ENCODE data around the gene GALNT12.

Gene GALNT12

DNA sequence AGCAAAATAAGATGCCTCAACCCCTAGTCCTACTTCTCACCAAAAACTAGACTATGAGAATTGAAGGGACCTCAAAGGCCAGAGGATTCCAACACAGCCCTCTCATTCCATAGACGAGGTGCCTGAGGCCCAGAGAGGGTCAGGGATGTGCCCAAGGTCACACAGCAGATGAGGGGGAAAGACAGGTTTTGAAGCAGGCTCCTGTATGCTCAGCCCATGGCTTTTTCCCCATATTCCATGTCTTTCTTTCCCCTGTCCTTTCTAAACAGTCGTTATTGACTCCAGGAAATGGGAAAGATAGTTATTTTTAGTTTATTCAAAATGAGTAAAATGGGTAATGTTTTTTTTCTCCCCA lies 75.1 kb downstream of the GALNT12 start:
- H3K27me3 ChIP-seq (replicated peaks in 2 of 5; ENCODE audit: control insufficient read depth in 4 of 5, insufficient read depth in 5 of 5, low read length in 4 of 5): peaks cover 0 to 3% (median 0%) of the 10 kb centered on the region in 5 experiments
- DNase-seq: no peak
- ChIA-PET POLR2A (no interaction called here), CTCF (no interaction called here)
- H3K4me3 ChIP-seq (ENCODE audit: control insufficient read depth in 1 of 7, extremely low read depth in 1 of 7, insufficient read depth in 4 of 7, low read depth in 2 of 7, low read length in 6 of 7): no peak overlapping the region
- H3K36me3 ChIP-seq (ENCODE audit: control insufficient read depth in 4 of 4, insufficient read depth in 4 of 4, low read length in 3 of 4): no peaks in the 10 kb centered on the region
- H3K27ac ChIP-seq (ENCODE audit: insufficient read depth in 1 of 2, low read depth in 1 of 2, low read length in 2 of 2, poor library complexity in 1 of 2, severe bottlenecking in 2 of 2): no peak overlapping the region
- peaks cover 0 to 9% (median 0%) of the 10 kb centered on the region in 4 experiments for H3K4me1 ChIP-seq (ENCODE audit: control extremely low read depth in 1 of 4, control insufficient read depth in 4 of 4, insufficient read depth in 4 of 4, low read length in 3 of 4)
- WGBS (ENCODE audit: insufficient coverage): no CpG with 5 or more reads among the region's 2 CpGs
- no peaks in the 10 kb centered on the region for H3K9me3 ChIP-seq (ENCODE audit: control extremely low read depth in 1 of 5, control insufficient read depth in 4 of 5, insufficient read depth in 2 of 5, low read depth in 1 of 5, low read length in 4 of 5)

DNA sequence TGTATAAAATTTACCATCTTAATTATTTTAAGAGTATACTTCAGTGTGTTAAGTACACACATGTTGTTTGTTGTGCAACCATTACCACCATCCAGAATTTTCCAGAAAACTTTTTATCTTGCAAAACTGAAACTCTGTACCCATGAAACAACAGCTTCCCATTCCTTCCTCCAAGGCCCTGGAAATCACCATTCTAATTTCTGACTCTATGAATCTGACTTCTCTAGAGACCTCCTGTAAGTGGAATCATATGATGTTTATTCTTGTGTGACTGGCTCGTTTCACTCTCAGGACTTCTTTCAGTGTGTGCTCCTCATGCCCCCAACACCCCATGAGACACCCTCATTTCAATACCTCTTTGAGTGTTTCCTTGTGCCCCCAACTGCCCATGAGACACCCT lies 75.8 kb downstream of the GALNT12 start:
- CTCF ChIA-PET: no interaction called here
- H3K27me3 ChIP-seq (replicated peaks in 2 of 5; ENCODE audit: control insufficient read depth in 4 of 5, insufficient read depth in 5 of 5, low read length in 4 of 5): peaks cover 0 to 3% (median 0%) of the 10 kb centered on the region in 5 experiments
- POLR2A ChIA-PET: no interaction called here

DNA sequence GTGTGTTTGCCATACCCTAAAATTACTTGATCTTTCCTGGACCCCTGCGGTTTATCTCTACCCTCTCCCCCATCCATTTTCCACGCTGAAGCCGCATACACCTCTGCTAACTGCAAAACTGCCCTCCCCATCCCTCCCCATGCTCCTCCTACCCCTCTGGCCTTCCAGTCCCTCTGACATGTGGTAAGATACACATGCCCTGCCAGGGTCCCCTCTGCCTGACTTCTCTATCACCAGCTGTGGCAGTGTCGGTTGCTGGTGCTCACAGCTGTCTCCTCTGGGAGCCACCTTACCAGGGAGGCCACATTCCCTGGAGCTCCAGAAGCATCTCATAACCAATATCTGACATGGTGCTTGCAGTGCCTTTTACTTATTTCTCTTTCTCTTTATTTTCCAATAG lies 77.4 kb downstream of the GALNT12 start:
- Histone ChIP-seq H3K36me3 (ENCODE audit: control insufficient read depth in 4 of 4, insufficient read depth in 4 of 4, low read length in 3 of 4) (no peaks in the 10 kb centered on the region), H3K27ac (ENCODE audit: insufficient read depth in 1 of 2, low read depth in 1 of 2, low read length in 2 of 2, poor library complexity in 1 of 2, severe bottlenecking in 2 of 2) (no peak overlapping the region), H3K9me3 (ENCODE audit: control extremely low read depth in 1 of 5, control insufficient read depth in 4 of 5, insufficient read depth in 2 of 5, low read depth in 1 of 5, low read length in 4 of 5) (peaks cover 0 to 3% (median 0%) of the 10 kb centered on the region in 5 experiments), H3K27me3 (replicated peaks in 2 of 5; ENCODE audit: control insufficient read depth in 4 of 5, insufficient read depth in 5 of 5, low read length in 4 of 5) (peaks cover 0 to 6% (median 0%) of the 10 kb centered on the region in 5 experiments), H3K4me3 (ENCODE audit: control insufficient read depth in 1 of 7, extremely low read depth in 1 of 7, insufficient read depth in 4 of 7, low read depth in 2 of 7, low read length in 6 of 7) (no peak overlapping the region), H3K4me1 (ENCODE audit: control extremely low read depth in 1 of 4, control insufficient read depth in 4 of 4, insufficient read depth in 4 of 4, low read length in 3 of 4) (peaks cover 0 to 9% (median 0%) of the 10 kb centered on the region in 4 experiments)
- DNase-seq: no peak
- POLR2A ChIA-PET: no interaction called here
- WGBS (ENCODE audit: insufficient coverage): 97% methylated on average over 4 of the region's 4 CpGs
- CTCF ChIA-PET: no interaction called here

More for the DNA sequence above, 75.8 kb downstream of the GALNT12 start:
- DNase-seq: no peak
- no peaks in the 10 kb centered on the region for H3K36me3 ChIP-seq (ENCODE audit: control insufficient read depth in 4 of 4, insufficient read depth in 4 of 4, low read length in 3 of 4)
- no peak overlapping the region for H3K27ac ChIP-seq (ENCODE audit: insufficient read depth in 1 of 2, low read depth in 1 of 2, low read length in 2 of 2, poor library complexity in 1 of 2, severe bottlenecking in 2 of 2)
- H3K4me3 ChIP-seq (ENCODE audit: control insufficient read depth in 1 of 7, extremely low read depth in 1 of 7, insufficient read depth in 4 of 7, low read depth in 2 of 7, low read length in 6 of 7): no peak overlapping the region
- peaks cover 0 to 9% (median 0%) of the 10 kb centered on the region in 4 experiments for H3K4me1 ChIP-seq (ENCODE audit: control extremely low read depth in 1 of 4, control insufficient read depth in 4 of 4, insufficient read depth in 4 of 4, low read length in 3 of 4)
- peaks cover 0 to 2% (median 0%) of the 10 kb centered on the region in 5 experiments for H3K9me3 ChIP-seq (ENCODE audit: control extremely low read depth in 1 of 5, control insufficient read depth in 4 of 5, insufficient read depth in 2 of 5, low read depth in 1 of 5, low read length in 4 of 5)
- WGBS (ENCODE audit: insufficient coverage): no CpG with 5 or more reads among the region's 1 CpG

- 100% methylated on average over 4 of the region's 5 CpGs for WGBS (ENCODE audit: insufficient coverage)
- peaks cover 0 to 9% (median 0%) of the 10 kb centered on the region in 4 experiments for H3K4me1 ChIP-seq (ENCODE audit: control extremely low read depth in 1 of 4, control insufficient read depth in 4 of 4, insufficient read depth in 4 of 4, low read length in 3 of 4)
- peaks cover 0 to 6% (median 0%) of the 10 kb centered on the region in 5 experiments for H3K27me3 ChIP-seq (replicated peaks in 2 of 5; ENCODE audit: control insufficient read depth in 4 of 5, insufficient read depth in 5 of 5, low read length in 4 of 5)
- no peaks in the 10 kb centered on the region for H3K36me3 ChIP-seq (ENCODE audit: control insufficient read depth in 4 of 4, insufficient read depth in 4 of 4, low read length in 3 of 4)
- ChIA-PET CTCF (no interaction called here), POLR2A (no interaction called here)
- no peak overlapping the region for H3K4me3 ChIP-seq (ENCODE audit: control insufficient read depth in 1 of 7, extremely low read depth in 1 of 7, insufficient read depth in 4 of 7, low read depth in 2 of 7, low read length in 6 of 7)
- DNase-seq: no peak
- H3K27ac ChIP-seq (ENCODE audit: insufficient read depth in 1 of 2, low read depth in 1 of 2, low read length in 2 of 2, poor library complexity in 1 of 2, severe bottlenecking in 2 of 2): no peak overlapping the region
- peaks cover 0 to 3% (median 0%) of the 10 kb centered on the region in 5 experiments for H3K9me3 ChIP-seq (ENCODE audit: control extremely low read depth in 1 of 5, control insufficient read depth in 4 of 5, insufficient read depth in 2 of 5, low read depth in 1 of 5, low read length in 4 of 5)
Measured at GRCh38 chr9:98885575-98886295, 78.3 kb downstream of the GALNT12 start.

GRCh38 chr9:98886691-98887229 lies 79.3 kb downstream of the GALNT12 start:
- POLR2A ChIA-PET: no interaction called here
- Histone ChIP-seq H3K9me3 (ENCODE audit: control extremely low read depth in 1 of 5, control insufficient read depth in 4 of 5, insufficient read depth in 2 of 5, low read depth in 1 of 5, low read length in 4 of 5) (peaks cover 0 to 3% (median 0%) of the 10 kb centered on the region in 5 experiments), H3K4me1 (ENCODE audit: control extremely low read depth in 1 of 4, control insufficient read depth in 4 of 4, insufficient read depth in 4 of 4, low read length in 3 of 4) (peaks cover 0 to 9% (median 0%) of the 10 kb centered on the region in 4 experiments), H3K4me3 (ENCODE audit: control insufficient read depth in 1 of 7, extremely low read depth in 1 of 7, insufficient read depth in 4 of 7, low read depth in 2 of 7, low read length in 6 of 7) (no peak overlapping the region), H3K27me3 (replicated peaks in 2 of 5; ENCODE audit: control insufficient read depth in 4 of 5, insufficient read depth in 5 of 5, low read length in 4 of 5) (peaks cover 0 to 6% (median 0%) of the 10 kb centered on the region in 5 experiments), H3K27ac (ENCODE audit: insufficient read depth in 1 of 2, low read depth in 1 of 2, low read length in 2 of 2, poor library complexity in 1 of 2, severe bottlenecking in 2 of 2) (no peak overlapping the region), H3K36me3 (ENCODE audit: control insufficient read depth in 4 of 4, insufficient read depth in 4 of 4, low read length in 3 of 4) (no peaks in the 10 kb centered on the region)
- no peak for DNase-seq
- WGBS (ENCODE audit: insufficient coverage): 43% methylated on average over 6 of the region's 6 CpGs
- CTCF ChIA-PET: no interaction called here

GRCh38 chr9:98887918-98888510 lies 80.5 kb downstream of the GALNT12 start:
- no peak overlapping the region for H3K4me3 ChIP-seq (ENCODE audit: control insufficient read depth in 1 of 7, extremely low read depth in 1 of 7, insufficient read depth in 4 of 7, low read depth in 2 of 7, low read length in 6 of 7)
- no peak overlapping the region for H3K27ac ChIP-seq (ENCODE audit: insufficient read depth in 1 of 2, low read depth in 1 of 2, low read length in 2 of 2, poor library complexity in 1 of 2, severe bottlenecking in 2 of 2)
- peaks cover 0 to 9% (median 0%) of the 10 kb centered on the region in 4 experiments for H3K4me1 ChIP-seq (ENCODE audit: control extremely low read depth in 1 of 4, control insufficient read depth in 4 of 4, insufficient read depth in 4 of 4, low read length in 3 of 4)
- H3K9me3 ChIP-seq (ENCODE audit: control extremely low read depth in 1 of 5, control insufficient read depth in 4 of 5, insufficient read depth in 2 of 5, low read depth in 1 of 5, low read length in 4 of 5): peaks cover 0 to 3% (median 0%) of the 10 kb centered on the region in 5 experiments
- no peaks in the 10 kb centered on the region for H3K36me3 ChIP-seq (ENCODE audit: control insufficient read depth in 4 of 4, insufficient read depth in 4 of 4, low read length in 3 of 4)
- DNase-seq: no peak
- WGBS (ENCODE audit: insufficient coverage): 90% methylated on average over 6 of the region's 6 CpGs
- H3K27me3 ChIP-seq (replicated peaks in 2 of 5; ENCODE audit: control insufficient read depth in 4 of 5, insufficient read depth in 5 of 5, low read length in 4 of 5): peaks cover 0 to 3% (median 0%) of the 10 kb centered on the region in 5 experiments
- POLR2A ChIA-PET: no interaction called here
- CTCF ChIA-PET: no interaction called here

DNA sequence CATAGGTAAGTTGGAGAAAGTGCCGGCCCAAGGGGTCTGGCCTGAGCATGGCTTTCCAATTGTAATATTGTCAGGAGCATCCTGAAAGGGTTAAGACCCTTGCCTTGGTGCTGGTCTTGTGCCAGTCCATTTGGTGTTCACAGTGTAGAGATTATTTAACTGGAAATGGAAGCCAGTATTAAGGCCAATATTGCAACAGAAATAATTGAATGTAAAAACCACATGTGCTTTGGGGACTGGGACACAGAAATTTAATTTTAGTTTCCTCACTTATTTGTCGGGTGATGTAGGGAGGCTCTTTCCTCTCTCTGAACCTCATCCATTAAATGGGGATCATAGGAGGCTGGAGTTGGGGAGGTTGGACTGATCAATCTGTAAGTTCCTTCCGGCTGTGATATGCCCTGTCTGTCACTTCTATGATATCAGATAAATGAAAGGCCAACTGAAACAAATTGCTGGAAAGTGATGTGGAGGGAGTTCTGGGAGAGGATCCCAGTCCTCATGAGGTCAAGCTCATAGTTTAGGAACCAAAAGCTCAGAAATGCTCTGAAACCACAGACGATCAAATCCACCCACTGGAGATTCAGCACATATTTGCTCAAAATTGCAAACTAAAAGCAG lies 81.4 kb downstream of the GALNT12 start:
- Histone ChIP-seq H3K4me3 (ENCODE audit: control insufficient read depth in 1 of 7, extremely low read depth in 1 of 7, insufficient read depth in 4 of 7, low read depth in 2 of 7, low read length in 6 of 7) (no peak overlapping the region), H3K36me3 (ENCODE audit: control insufficient read depth in 4 of 4, insufficient read depth in 4 of 4, low read length in 3 of 4) (no peaks in the 10 kb centered on the region), H3K4me1 (ENCODE audit: control extremely low read depth in 1 of 4, control insufficient read depth in 4 of 4, insufficient read depth in 4 of 4, low read length in 3 of 4) (peaks cover 0 to 9% (median 0%) of the 10 kb centered on the region in 4 experiments), H3K27me3 (replicated peaks in 2 of 5; ENCODE audit: control insufficient read depth in 4 of 5, insufficient read depth in 5 of 5, low read length in 4 of 5) (peaks cover 0 to 3% (median 0%) of the 10 kb centered on the region in 5 experiments), H3K27ac (ENCODE audit: insufficient read depth in 1 of 2, low read depth in 1 of 2, low read length in 2 of 2, poor library complexity in 1 of 2, severe bottlenecking in 2 of 2) (no peak overlapping the region), H3K9me3 (ENCODE audit: control extremely low read depth in 1 of 5, control insufficient read depth in 4 of 5, insufficient read depth in 2 of 5, low read depth in 1 of 5, low read length in 4 of 5) (peaks cover 0 to 3% (median 0%) of the 10 kb centered on the region in 5 experiments)
- POLR2A ChIA-PET: no interaction called here
- CTCF ChIA-PET: no interaction called here
- WGBS (ENCODE audit: insufficient coverage): 100% methylated on average over 1 of the region's 4 CpGs
- DNase-seq: no peak
